Measurements from ENCODE around the gene SSB.
"Not testable (repeated sequence)": the region's sequence is repeated elsewhere in the genome, so short reads cannot be mapped to it uniquely, and the experiment has no call there.

DNA sequence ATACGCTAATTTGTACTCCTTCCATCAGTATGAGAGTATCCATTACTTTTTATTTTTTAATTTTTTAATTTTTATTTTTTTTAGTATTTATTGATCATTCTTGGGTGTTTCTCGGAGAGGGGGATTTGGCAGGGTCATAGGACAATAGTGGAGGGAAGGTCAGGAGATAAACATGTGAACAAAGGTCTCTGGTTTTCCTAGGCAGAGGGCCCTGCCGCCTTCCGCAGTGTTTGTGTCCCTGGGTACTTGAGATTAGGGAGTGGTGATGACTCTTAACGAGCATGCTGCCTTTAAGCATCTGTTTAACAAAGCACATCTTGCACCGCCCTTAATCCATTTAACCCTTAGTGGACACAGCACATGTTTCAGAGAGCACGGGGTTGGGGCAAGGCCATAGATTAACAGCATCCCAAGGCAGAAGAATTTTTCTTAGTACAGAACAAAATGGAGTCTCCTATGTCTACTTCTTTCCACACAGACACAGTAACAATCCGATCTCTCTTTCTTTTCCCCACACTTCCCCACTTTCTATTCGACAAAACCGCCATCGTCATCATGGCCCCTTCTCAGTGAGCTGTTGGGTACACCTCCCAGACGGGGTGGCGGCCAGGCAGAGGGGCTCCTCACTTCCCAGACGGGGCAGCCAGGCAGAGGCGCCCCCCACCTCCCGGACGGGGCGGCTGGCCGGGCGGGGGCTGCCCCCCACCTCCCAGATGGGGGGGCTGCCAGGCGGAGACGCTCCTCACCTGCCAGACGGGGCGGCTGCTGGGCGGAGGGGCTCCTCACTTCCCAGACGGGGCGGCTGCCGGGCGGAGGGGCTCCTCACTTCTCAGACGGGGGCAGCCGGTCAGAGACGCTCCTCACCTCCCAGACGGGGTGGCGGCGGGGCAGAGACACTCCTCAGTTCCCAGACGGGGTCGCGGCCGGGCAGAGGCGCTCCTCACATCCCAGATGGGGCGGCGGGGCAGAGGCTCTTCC is 56.9 kb downstream of the SSB start:
- TF ChIP-seq POLR2AphosphoS5 (IDR thresholded peaks at IDR 0.05; ENCODE audit: low read depth, low read length); SIN3A (IDR thresholded peaks at IDR 0.05; ENCODE audit: borderline replicate concordance, insufficient read depth, low read depth, low read length): not testable (repeated sequence)
- TF ChIP-seq, protein P1, sequence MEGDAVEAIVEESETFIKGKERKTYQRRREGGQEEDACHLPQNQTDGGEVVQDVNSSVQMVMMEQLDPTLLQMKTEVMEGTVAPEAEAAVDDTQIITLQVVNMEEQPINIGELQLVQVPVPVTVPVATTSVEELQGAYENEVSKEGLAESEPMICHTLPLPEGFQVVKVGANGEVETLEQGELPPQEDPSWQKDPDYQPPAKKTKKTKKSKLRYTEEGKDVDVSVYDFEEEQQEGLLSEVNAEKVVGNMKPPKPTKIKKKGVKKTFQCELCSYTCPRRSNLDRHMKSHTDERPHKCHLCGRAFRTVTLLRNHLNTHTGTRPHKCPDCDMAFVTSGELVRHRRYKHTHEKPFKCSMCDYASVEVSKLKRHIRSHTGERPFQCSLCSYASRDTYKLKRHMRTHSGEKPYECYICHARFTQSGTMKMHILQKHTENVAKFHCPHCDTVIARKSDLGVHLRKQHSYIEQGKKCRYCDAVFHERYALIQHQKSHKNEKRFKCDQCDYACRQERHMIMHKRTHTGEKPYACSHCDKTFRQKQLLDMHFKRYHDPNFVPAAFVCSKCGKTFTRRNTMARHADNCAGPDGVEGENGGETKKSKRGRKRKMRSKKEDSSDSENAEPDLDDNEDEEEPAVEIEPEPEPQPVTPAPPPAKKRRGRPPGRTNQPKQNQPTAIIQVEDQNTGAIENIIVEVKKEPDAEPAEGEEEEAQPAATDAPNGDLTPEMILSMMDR (IDR thresholded peaks at IDR 0.05) = not testable (repeated sequence)
